Measurements from ENCODE around the gene LPP. TPM values are rescaled to one million over a fixed set of nuclear protein-coding genes. Genes with fewer than 3 reads are reported as not detected.

The LPP gene
- total RNA-seq, 2 experiments from 2014 or later, result 51.3 to 58.9 TPM

- H3K4me1 Mint-ChIP-seq (ENCODE audit: low read depth), result peaks cover 42% of the 10 kb centered on the region
- no peaks in the 10 kb centered on the region for H3K9me3 Mint-ChIP-seq (ENCODE audit: insufficient read depth)
Measured at GRCh38 chr3:188298585-188298984, 144.6 kb downstream of the LPP start.

GRCh38 chr3:188299068-188299467 lies 145.1 kb downstream of the LPP start:
- Mint-ChIP-seq H3K4me1 (ENCODE audit: low read depth) (peaks cover 42% of the 10 kb centered on the region), H3K27ac (no peak overlapping the region)
- POLR2A ChIA-PET, result interaction anchor here (1.1 kb wide), 1 partner anchor 554 kb away, joined by 3 read pairs; the partner anchor contains the start of gene BCL6

More at GRCh38 chr3:188298585-188298984, 144.6 kb downstream of the LPP start:
- CTCF ChIA-PET, result interaction anchor here (0.9 to 3.9 kb wide), 5 partner anchors 9 to 656 kb away, joined by 3 to 29 read pairs (median 5); no protein-coding TSS in a partner anchor
- Mint-ChIP-seq H3K27me3 (ENCODE audit: low read depth) (no peaks in the 10 kb centered on the region), H3K27ac (no peak overlapping the region), H3K4me3 (no peak overlapping the region), H3K36me3 (ENCODE audit: low read depth) (peaks cover 14% of the 10 kb centered on the region)
- ATAC-seq (peak; percentile 23), DNase-seq (no peak)
- POLR2A ChIA-PET, result interaction anchor here (0.5 kb wide), 1 partner anchor 254 kb away, joined by 3 read pairs; no protein-coding TSS in a partner anchor

GRCh38 chr3:188299708-188300107 lies 145.8 kb downstream of the LPP start:
- H3K4me1 Mint-ChIP-seq (ENCODE audit: low read depth), result peaks cover 41% of the 10 kb centered on the region
- no peaks in the 10 kb centered on the region for H3K9me3 Mint-ChIP-seq (ENCODE audit: insufficient read depth)
- H3K27ac Mint-ChIP-seq, result no peak overlapping the region
- H3K27me3 Mint-ChIP-seq (ENCODE audit: low read depth), result no peaks in the 10 kb centered on the region
- ChIA-PET POLR2A (interaction anchor here (1.1 kb wide), 1 partner anchor 554 kb away, joined by 3 read pairs; the partner anchor contains the start of gene BCL6), CTCF (interaction anchor here (0.9 to 3.9 kb wide), 2 partner anchors 20 to 560 kb away, joined by 3 to 29 read pairs; no protein-coding TSS in a partner anchor)
- H3K4me3 Mint-ChIP-seq, result no peak overlapping the region
- H3K36me3 Mint-ChIP-seq (ENCODE audit: low read depth), result peaks cover 12% of the 10 kb centered on the region
- no peak for DNase-seq
- ATAC-seq, result no peak

More at GRCh38 chr3:188299068-188299467, 145.1 kb downstream of the LPP start:
- DNase-seq (no peak), ATAC-seq (peak; percentile 56)
- H3K9me3 Mint-ChIP-seq (ENCODE audit: insufficient read depth), result no peaks in the 10 kb centered on the region
- H3K4me3 Mint-ChIP-seq, result no peak overlapping the region
- no peaks in the 10 kb centered on the region for H3K27me3 Mint-ChIP-seq (ENCODE audit: low read depth)
- CTCF ChIA-PET, result interaction anchor here (0.9 to 3.9 kb wide), 2 partner anchors 20 to 559 kb away, joined by 3 to 29 read pairs; no protein-coding TSS in a partner anchor
- H3K36me3 Mint-ChIP-seq (ENCODE audit: low read depth), result peaks cover 13% of the 10 kb centered on the region

GRCh38 chr3:188301147-188301546 lies 147.2 kb downstream of the LPP start:
- DNase-seq (no peak), ATAC-seq (no peak)
- no peaks in the 10 kb centered on the region for H3K27me3 Mint-ChIP-seq (ENCODE audit: low read depth)
- peaks cover 15% of the 10 kb centered on the region for H3K36me3 Mint-ChIP-seq (ENCODE audit: low read depth)
- H3K4me3 Mint-ChIP-seq, result no peak overlapping the region
- CTCF ChIA-PET, result interaction anchor here (3.2 kb wide), 1 partner anchor 562 kb away, joined by 23 read pairs; no protein-coding TSS in a partner anchor
- H3K4me1 Mint-ChIP-seq (ENCODE audit: low read depth), result peaks cover 37% of the 10 kb centered on the region
- H3K27ac Mint-ChIP-seq, result no peak overlapping the region
- POLR2A ChIA-PET, result no interaction called here
- H3K9me3 Mint-ChIP-seq (ENCODE audit: insufficient read depth), result no peaks in the 10 kb centered on the region

- CTCF ChIA-PET, result interaction anchor here (0.6 to 3.2 kb wide), 4 partner anchors 8 to 564 kb away, joined by 3 to 23 read pairs (median 4); no protein-coding TSS in a partner anchor
Measured at GRCh38 chr3:188303286-188303799, 149.4 kb downstream of the LPP start.

GRCh38 chr3:188303823-188304222 lies 149.9 kb downstream of the LPP start:
- ChIA-PET CTCF (interaction anchor here (1.4 to 3.2 kb wide), 4 partner anchors 9 to 565 kb away, joined by 3 to 23 read pairs (median 4); no protein-coding TSS in a partner anchor), POLR2A (no interaction called here)
- no peaks in the 10 kb centered on the region for H3K9me3 Mint-ChIP-seq (ENCODE audit: insufficient read depth)
- H3K27ac Mint-ChIP-seq, result no peak overlapping the region
- peaks cover 31% of the 10 kb centered on the region for H3K36me3 Mint-ChIP-seq (ENCODE audit: low read depth)
- H3K4me3 Mint-ChIP-seq, result no peak overlapping the region
- H3K27me3 Mint-ChIP-seq (ENCODE audit: low read depth), result no peaks in the 10 kb centered on the region
- DNase-seq (no peak), ATAC-seq (no peak)
- H3K4me1 Mint-ChIP-seq (ENCODE audit: low read depth), result peaks cover 22% of the 10 kb centered on the region

More at GRCh38 chr3:188303286-188303799, 149.4 kb downstream of the LPP start:
- Mint-ChIP-seq H3K27ac (no peak overlapping the region), H3K4me3 (no peak overlapping the region), H3K9me3 (ENCODE audit: insufficient read depth) (no peaks in the 10 kb centered on the region), H3K4me1 (ENCODE audit: low read depth) (peaks cover 25% of the 10 kb centered on the region), H3K27me3 (ENCODE audit: low read depth) (no peaks in the 10 kb centered on the region), H3K36me3 (ENCODE audit: low read depth) (peaks cover 28% of the 10 kb centered on the region)
- POLR2A ChIA-PET, result no interaction called here
- no peak for ATAC-seq
- no peak for DNase-seq

GRCh38 chr3:188304501-188304900 lies 150.5 kb downstream of the LPP start:
- CTCF ChIA-PET, result interaction anchor here (1.1 to 1.5 kb wide), 4 partner anchors 8 to 566 kb away, joined by 3 to 5 read pairs (median 4); no protein-coding TSS in a partner anchor
- H3K4me3 Mint-ChIP-seq, result no peak overlapping the region
- H3K27ac Mint-ChIP-seq, result no peak overlapping the region
- peaks cover 31% of the 10 kb centered on the region for H3K36me3 Mint-ChIP-seq (ENCODE audit: low read depth)
- H3K4me1 Mint-ChIP-seq (ENCODE audit: low read depth), result peaks cover 21% of the 10 kb centered on the region
- ATAC-seq, result no peak
- POLR2A ChIA-PET, result no interaction called here
- no peak for DNase-seq
- no peaks in the 10 kb centered on the region for H3K9me3 Mint-ChIP-seq (ENCODE audit: insufficient read depth)
- H3K27me3 Mint-ChIP-seq (ENCODE audit: low read depth), result no peaks in the 10 kb centered on the region

GRCh38 chr3:188305220-188305619 lies 151.3 kb downstream of the LPP start:
- DNase-seq, result no peak
- ATAC-seq, result no peak
- peaks cover 31% of the 10 kb centered on the region for H3K36me3 Mint-ChIP-seq (ENCODE audit: low read depth)
- no peaks in the 10 kb centered on the region for H3K9me3 Mint-ChIP-seq (ENCODE audit: insufficient read depth)
- H3K4me1 Mint-ChIP-seq (ENCODE audit: low read depth), result peaks cover 26% of the 10 kb centered on the region
- no peak overlapping the region for H3K27ac Mint-ChIP-seq
- ChIA-PET POLR2A (interaction anchor here (0.6 kb wide), 1 partner anchor 557 kb away, joined by 3 read pairs; no protein-coding TSS in a partner anchor), CTCF (interaction anchor here (1.1 to 1.4 kb wide), 3 partner anchors 9 to 567 kb away, joined by 3 to 5 read pairs (median 3); no protein-coding TSS in a partner anchor)
- no peak overlapping the region for H3K4me3 Mint-ChIP-seq
- H3K27me3 Mint-ChIP-seq (ENCODE audit: low read depth), result no peaks in the 10 kb centered on the region

GRCh38 chr3:188306435-188307005 lies 152.6 kb downstream of the LPP start:
- no peaks in the 10 kb centered on the region for H3K27me3 Mint-ChIP-seq (ENCODE audit: low read depth)
- H3K4me1 Mint-ChIP-seq (ENCODE audit: low read depth), result peaks cover 33% of the 10 kb centered on the region
- POLR2A ChIA-PET, result interaction anchor here (1.5 kb wide), 1 partner anchor 564 kb away, joined by 5 read pairs; no protein-coding TSS in a partner anchor
- DNase-seq (no peak), ATAC-seq (no peak)
- no peak overlapping the region for H3K4me3 Mint-ChIP-seq
- no peak overlapping the region for H3K27ac Mint-ChIP-seq
- no peaks in the 10 kb centered on the region for H3K9me3 Mint-ChIP-seq (ENCODE audit: insufficient read depth)
- CTCF ChIA-PET, result interaction anchor here (1.2 to 2.2 kb wide), 2 partner anchors 9 to 566 kb away, joined by 5 to 9 read pairs; no protein-coding TSS in a partner anchor
- peaks cover 34% of the 10 kb centered on the region for H3K36me3 Mint-ChIP-seq (ENCODE audit: low read depth)

- Mint-ChIP-seq H3K4me3 (peak overlapping the region; percentile 42), H3K4me1 (ENCODE audit: low read depth) (peaks cover 25% of the 10 kb centered on the region), H3K27ac (peak overlapping the region; percentile 71), H3K27me3 (ENCODE audit: low read depth) (no peaks in the 10 kb centered on the region), H3K36me3 (ENCODE audit: low read depth) (peaks cover 30% of the 10 kb centered on the region), H3K9me3 (ENCODE audit: insufficient read depth) (peaks cover 5% of the 10 kb centered on the region)
- POLR2A ChIA-PET, result interaction anchor here (0.6 kb wide), 1 partner anchor 546 kb away, joined by 3 read pairs; no protein-coding TSS in a partner anchor
- DNase-seq (peak; percentile 53), ATAC-seq (peak; percentile 87)
- CTCF ChIA-PET, result interaction anchor here (2.2 kb wide), 1 partner anchor 569 kb away, joined by 11 read pairs; no protein-coding TSS in a partner anchor
Measured at GRCh38 chr3:188309437-188310269, 155.7 kb downstream of the LPP start.

GRCh38 chr3:188310270-188310710 lies 156.3 kb downstream of the LPP start:
- ChIA-PET POLR2A (interaction anchor here (0.6 kb wide), 1 partner anchor 519 kb away, joined by 4 read pairs; no protein-coding TSS in a partner anchor), CTCF (interaction anchor here (1.0 to 2.2 kb wide), 3 partner anchors 8 to 570 kb away, joined by 3 to 11 read pairs (median 3); no protein-coding TSS in a partner anchor)
- DNase-seq, result no peak
- peaks cover 25% of the 10 kb centered on the region for H3K4me1 Mint-ChIP-seq (ENCODE audit: low read depth)
- H3K36me3 Mint-ChIP-seq (ENCODE audit: low read depth), result peaks cover 30% of the 10 kb centered on the region
- H3K27me3 Mint-ChIP-seq (ENCODE audit: low read depth), result no peaks in the 10 kb centered on the region
- peak overlapping the region; percentile 71 for H3K27ac Mint-ChIP-seq
- ATAC-seq, result peak; percentile 24
- peak overlapping the region; percentile 42 for H3K4me3 Mint-ChIP-seq
- H3K9me3 Mint-ChIP-seq (ENCODE audit: insufficient read depth), result peaks cover 5% of the 10 kb centered on the region
